HG02571 (cell line): ENCODE measurements around the gene SAMD4A.

Experiments used
- ATAC-seq: cut with Tn5 transposase; IDR thresholded peaks from one replicate; pipeline ENCODE4 v1.9.1; 2021; ENCODE audit warnings: mild to moderate bottlenecking, moderate library complexity; ENCODE audit not compliant: unreplicated experiment

The SAMD4A gene

GRCh38 chr14:54812617-54813016 is 245.7 kb downstream of the SAMD4A start:
- no peak for ATAC-seq

- no peak for ATAC-seq
Measured at GRCh38 chr14:54813081-54813480, 246.2 kb downstream of the SAMD4A start.

GRCh38 chr14:54814076-54814475 is 247.1 kb downstream of the SAMD4A start:
- no peak for ATAC-seq

GRCh38 chr14:54815016-54815415 is 248.1 kb downstream of the SAMD4A start:
- ATAC-seq: no peak

GRCh38 chr14:54815515-54815914 is 248.6 kb downstream of the SAMD4A start:
- no peak for ATAC-seq

GRCh38 chr14:54816450-54816849 is 249.5 kb downstream of the SAMD4A start:
- no peak for ATAC-seq

GRCh38 chr14:54817506-54817905 is 250.6 kb downstream of the SAMD4A start:
- ATAC-seq: no peak

GRCh38 chr14:54818201-54819133 is 251.5 kb downstream of the SAMD4A start:
- ATAC-seq: no peak

GRCh38 chr14:54822685-54823084 is 255.8 kb downstream of the SAMD4A start:
- no peak for ATAC-seq

- no peak for ATAC-seq
Measured at GRCh38 chr14:54823757-54824549, 257.0 kb downstream of the SAMD4A start.

GRCh38 chr14:54828037-54828436 is 261.1 kb downstream of the SAMD4A start:
- ATAC-seq: no peak

- ATAC-seq: no peak
Measured at GRCh38 chr14:54829486-54830224, 262.7 kb downstream of the SAMD4A start.

- no peak for ATAC-seq
Measured at GRCh38 chr14:54830650-54831049, 263.7 kb downstream of the SAMD4A start.

GRCh38 chr14:54834081-54834480 is 267.2 kb downstream of the SAMD4A start:
- no peak for ATAC-seq

GRCh38 chr14:54834727-54835126 is 267.8 kb downstream of the SAMD4A start:
- no peak for ATAC-seq

- ATAC-seq: no peak
Measured at GRCh38 chr14:54836231-54836630, 269.3 kb downstream of the SAMD4A start.

- ATAC-seq: no peak
Measured at GRCh38 chr14:54837508-54838149, 270.7 kb downstream of the SAMD4A start.

- ATAC-seq: no peak
Measured at GRCh38 chr14:54838931-54839512, 272.1 kb downstream of the SAMD4A start.

GRCh38 chr14:54839701-54840119 is 272.8 kb downstream of the SAMD4A start:
- no peak for ATAC-seq

GRCh38 chr14:54840336-54840735 is 273.4 kb downstream of the SAMD4A start:
- no peak for ATAC-seq
